C4-2B (cell line): ENCODE results near the gene NUDT13.

Source experiments
- H3K27ac ChIP-seq: fragments of 450-650 bp; 2 replicates; pipeline ENCODE4 v1.5.1; 2017
- ZFX ChIP-seq: fragments of 450-650 bp; IDR thresholded peaks from 2 replicates; pipeline ENCODE4 v1.6.1; 2017
- TF ChIP-seq, protein P1 (sequence below): fragments of 450-650 bp; conservative IDR thresholded peaks from 2 replicates; pipeline ENCODE4 v1.5.1; 2017; ENCODE audit warnings: mild to moderate bottlenecking

The NUDT13 gene

DNA sequence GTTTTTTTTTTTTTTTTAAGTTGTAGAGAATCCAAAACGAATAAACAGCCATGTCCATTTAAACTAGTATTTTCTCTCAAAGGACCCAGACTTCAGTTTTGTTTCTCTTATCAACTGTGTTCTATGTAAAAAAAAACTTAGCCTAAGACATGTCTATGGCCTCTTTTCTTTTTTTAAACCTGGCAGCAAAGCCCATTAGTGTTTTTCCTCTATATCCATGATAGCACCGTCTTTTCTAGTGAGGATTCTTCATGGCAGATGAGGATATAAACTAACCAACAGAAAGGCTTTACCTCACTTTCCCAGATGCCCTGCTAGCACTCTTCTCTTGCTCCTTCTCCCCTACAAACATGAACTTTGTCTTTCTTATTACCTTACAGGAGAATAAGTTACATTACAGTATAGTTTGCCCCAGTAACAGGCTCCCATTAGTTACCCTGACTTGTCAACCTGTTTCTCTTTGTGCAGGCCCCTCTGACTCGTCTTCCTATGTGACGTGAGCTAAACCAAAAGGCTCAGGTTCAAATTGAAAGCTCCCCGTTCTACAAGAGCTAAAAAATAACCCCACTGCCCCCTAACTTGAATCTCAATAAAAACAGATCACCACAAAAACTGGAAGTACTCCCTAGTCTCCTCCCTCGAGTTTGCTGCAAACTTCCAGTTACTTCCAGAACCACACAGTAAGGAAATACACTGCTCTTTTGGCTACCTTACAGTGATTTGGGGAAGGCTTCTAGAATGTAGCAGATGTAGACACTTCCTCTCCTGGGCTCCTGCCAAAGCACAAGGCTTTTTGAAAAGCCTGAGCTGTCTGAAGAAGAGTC lies 33.7 kb upstream of the NUDT13 start:
- peak overlapping the region; percentile 36; the same call in 1 of the 2 replicates for H3K27ac ChIP-seq
- TF ChIP-seq, protein P1, sequence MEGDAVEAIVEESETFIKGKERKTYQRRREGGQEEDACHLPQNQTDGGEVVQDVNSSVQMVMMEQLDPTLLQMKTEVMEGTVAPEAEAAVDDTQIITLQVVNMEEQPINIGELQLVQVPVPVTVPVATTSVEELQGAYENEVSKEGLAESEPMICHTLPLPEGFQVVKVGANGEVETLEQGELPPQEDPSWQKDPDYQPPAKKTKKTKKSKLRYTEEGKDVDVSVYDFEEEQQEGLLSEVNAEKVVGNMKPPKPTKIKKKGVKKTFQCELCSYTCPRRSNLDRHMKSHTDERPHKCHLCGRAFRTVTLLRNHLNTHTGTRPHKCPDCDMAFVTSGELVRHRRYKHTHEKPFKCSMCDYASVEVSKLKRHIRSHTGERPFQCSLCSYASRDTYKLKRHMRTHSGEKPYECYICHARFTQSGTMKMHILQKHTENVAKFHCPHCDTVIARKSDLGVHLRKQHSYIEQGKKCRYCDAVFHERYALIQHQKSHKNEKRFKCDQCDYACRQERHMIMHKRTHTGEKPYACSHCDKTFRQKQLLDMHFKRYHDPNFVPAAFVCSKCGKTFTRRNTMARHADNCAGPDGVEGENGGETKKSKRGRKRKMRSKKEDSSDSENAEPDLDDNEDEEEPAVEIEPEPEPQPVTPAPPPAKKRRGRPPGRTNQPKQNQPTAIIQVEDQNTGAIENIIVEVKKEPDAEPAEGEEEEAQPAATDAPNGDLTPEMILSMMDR, result no peak
- no peak for TF ChIP-seq ZFX

DNA sequence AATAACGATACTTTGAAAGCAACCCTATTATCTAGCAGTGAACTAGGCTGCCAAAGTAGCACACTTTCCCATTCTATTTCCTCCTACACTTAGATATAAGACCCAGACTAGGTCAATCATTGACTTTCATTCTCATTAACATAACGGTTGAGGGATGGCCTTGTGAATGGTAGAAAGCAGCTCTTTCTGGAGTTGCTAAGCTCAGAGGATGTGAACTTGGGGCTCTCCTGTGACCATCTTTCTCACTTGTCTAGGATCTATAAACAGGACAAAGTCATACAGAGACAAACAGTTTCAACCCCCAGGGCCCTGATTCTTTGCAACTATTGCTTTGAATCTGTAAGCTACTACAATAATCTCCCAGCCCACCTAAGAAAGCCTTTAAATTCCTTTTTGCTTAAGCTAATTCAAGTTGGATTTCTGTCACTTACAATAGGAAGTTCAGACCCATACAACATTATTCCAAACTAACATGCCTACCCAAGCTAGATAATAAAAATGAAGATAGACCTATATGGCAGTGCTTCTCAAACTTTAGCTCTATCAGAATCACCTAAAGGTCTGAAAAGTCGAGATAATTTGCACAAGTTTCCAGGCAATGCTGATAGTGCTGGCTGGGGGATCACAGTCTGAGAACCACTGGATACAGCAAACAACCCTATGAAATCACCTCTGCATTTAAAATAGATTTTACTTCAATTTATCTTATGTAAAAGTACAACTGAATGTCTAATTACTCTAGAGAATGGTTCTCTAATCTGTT lies 30.3 kb upstream of the NUDT13 start:
- TF ChIP-seq ZFX, result no peak
- TF ChIP-seq, protein P1, result no peak
- H3K27ac ChIP-seq, result no peak overlapping the region

DNA sequence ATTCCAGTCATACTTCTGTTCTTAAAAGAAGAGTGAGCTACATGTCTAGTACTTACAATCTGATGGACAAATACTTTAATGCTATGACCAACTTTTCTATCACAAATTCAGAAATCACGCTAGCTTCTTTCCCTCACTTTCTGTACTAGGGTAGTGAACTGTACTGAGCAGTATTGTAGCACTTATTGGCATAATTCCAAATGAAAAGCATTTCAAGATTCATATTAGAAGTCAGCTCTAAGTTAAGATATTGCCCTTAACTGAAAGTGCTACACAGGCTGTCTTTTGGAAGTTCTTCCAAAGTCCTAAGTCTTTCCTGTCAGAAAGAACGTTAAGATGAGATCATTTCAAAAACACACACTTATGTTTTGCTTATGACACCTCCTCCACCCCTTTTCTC lies 27.0 kb upstream of the NUDT13 start:
- no peak for TF ChIP-seq ZFX
- TF ChIP-seq, protein P1, result no peak
- no peak overlapping the region for H3K27ac ChIP-seq

DNA sequence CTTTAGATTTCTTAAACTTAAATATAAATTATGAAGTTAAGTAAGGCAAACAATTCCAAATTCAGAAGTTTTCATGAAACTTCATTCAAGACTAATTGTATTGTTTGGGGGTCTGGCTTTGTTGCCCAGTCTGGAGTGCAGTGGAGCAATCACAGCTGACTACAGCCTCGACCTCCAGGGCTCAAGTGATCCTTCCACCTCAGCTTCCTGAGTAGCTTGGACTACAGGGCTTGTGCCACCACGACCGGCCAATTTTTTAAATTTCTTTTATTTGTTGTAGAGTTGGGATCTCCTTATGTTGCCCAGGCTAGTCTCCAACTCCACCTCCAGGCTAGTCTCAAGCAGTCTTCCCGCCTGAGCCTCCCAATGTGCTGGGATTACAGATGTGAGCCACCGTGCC lies 26.0 kb upstream of the NUDT13 start:
- TF ChIP-seq ZFX, result no peak
- TF ChIP-seq, protein P1, result no peak
- H3K27ac ChIP-seq, result no peak overlapping the region

DNA sequence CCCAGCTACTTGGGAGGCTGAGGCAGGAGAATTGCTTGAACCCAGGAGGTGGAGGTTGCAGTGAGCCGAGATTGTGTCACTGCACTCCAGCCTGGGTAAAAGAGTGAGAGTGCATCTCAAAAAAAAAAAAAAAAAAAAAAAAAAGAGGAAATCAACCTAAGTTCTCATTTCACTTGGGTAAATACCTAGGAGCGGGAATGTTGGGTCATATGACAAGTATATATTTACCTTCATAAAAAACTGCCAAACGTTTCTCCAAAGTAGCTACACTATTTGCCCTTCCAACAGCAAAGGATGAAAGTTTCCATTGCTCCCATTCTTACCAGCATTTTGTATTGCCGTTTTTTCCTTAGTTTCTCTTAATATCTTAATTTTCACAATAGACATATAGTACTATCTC lies 23.4 kb upstream of the NUDT13 start:
- peak overlapping the region; percentile 84 for H3K27ac ChIP-seq

DNA sequence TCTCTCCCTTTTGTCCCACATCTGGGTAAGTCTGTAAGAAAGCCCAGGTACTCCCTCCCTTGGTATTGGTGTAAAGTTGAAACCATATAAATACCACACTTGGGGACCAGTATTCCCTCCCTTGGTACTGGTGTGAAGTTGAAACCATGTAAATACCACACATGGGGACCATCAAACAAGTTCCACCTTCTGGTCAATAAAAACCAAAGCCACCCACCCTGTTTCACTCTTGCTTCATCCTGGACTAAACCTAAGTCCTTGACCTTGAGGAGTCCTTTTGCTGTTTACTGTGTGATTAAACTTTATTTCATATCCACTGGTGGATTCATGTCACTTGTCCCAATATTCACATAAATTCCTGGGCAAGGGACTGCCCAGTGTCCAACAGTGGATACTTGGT lies 22.0 kb upstream of the NUDT13 start:
- TF ChIP-seq, protein P1, result no peak
- TF ChIP-seq ZFX, result no peak

More for the DNA sequence above, 23.4 kb upstream of the NUDT13 start:
- TF ChIP-seq, protein P1, result no peak
- no peak for TF ChIP-seq ZFX

DNA sequence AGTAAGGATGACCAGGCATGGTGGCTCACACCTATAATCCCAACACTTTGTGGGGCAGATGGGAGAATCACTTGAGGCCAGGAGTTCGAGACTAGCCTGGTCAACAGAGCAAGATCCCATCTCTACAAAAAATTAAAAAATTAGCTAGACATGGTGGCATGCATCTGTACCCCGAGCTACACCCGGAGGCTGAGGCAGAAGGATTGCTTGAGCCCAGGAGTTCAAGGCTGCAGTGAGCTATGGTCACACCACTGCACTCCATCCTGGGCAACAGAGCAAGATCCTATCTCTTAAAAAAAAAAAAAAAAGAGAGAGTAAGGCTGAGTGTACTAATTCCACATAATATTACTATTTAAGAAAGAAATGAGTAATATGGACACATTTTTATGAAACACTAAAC lies 17.4 kb upstream of the NUDT13 start:
- H3K27ac ChIP-seq, result no peak overlapping the region
- TF ChIP-seq, protein P1, result no peak
- TF ChIP-seq ZFX, result no peak

More for the DNA sequence above, 22.0 kb upstream of the NUDT13 start:
- peak overlapping the region; percentile 84; the same call in 1 of the 2 replicates for H3K27ac ChIP-seq
